ENCODE measurements around the gene HCN4. TPM values are rescaled to one million over a fixed set of nuclear protein-coding genes. Genes with fewer than 3 reads are reported as not detected.

The HCN4 gene
- total RNA-seq, 4 donors from 2014 or later = not detected

GRCh38 chr15:73324496-73325170, 44.1 kb downstream of the HCN4 start:
- DNase-seq (no peak), ATAC-seq (no peak)
- intact Hi-C loops (cut with DNase I; ENCODE audit: low total_unique reads) = no loop called here
- no peak overlapping the region for H3K27ac ChIP-seq
- no peak overlapping the region for H3K4me3 ChIP-seq
- H3K9me3 ChIP-seq = no peaks in the 10 kb centered on the region
- in situ Hi-C loops (cut with MboI; ENCODE audit: low sequenced_read_pairs in 4 of 4) = no loop called here
- H3K27me3 ChIP-seq = peaks cover 7 to 8% (median 8%) of the 10 kb centered on the region in 3 donors
- no peaks in the 10 kb centered on the region for H3K36me3 ChIP-seq
- no peak for TF ChIP-seq POLR2A (IDR thresholded peaks at IDR 0.05)
- no peak for TF ChIP-seq CTCF (IDR thresholded peaks at IDR 0.05 in 4 of 5, conservative IDR thresholded peaks at IDR 0.05 in 1 of 5)
- no peaks in the 10 kb centered on the region for H3K4me1 ChIP-seq

GRCh38 chr15:73323956-73324355, 44.8 kb downstream of the HCN4 start:
- no peaks in the 10 kb centered on the region for H3K9me3 ChIP-seq
- in situ Hi-C loops (cut with MboI; ENCODE audit: low sequenced_read_pairs in 4 of 4) (no loop called here), intact Hi-C loops (cut with DNase I; ENCODE audit: low total_unique reads) (no loop called here)
- no peaks in the 10 kb centered on the region for H3K36me3 ChIP-seq
- H3K4me1 ChIP-seq = no peaks in the 10 kb centered on the region
- H3K27me3 ChIP-seq = peaks cover 7 to 8% (median 8%) of the 10 kb centered on the region in 3 donors
- DNase-seq = peak in 1 of 2 donors; percentile 6
- no peak for ATAC-seq
- no peak overlapping the region for H3K27ac ChIP-seq
- no peak overlapping the region for H3K4me3 ChIP-seq
- no peak for TF ChIP-seq CTCF (IDR thresholded peaks at IDR 0.05 in 4 of 5, conservative IDR thresholded peaks at IDR 0.05 in 1 of 5)
- TF ChIP-seq POLR2A (IDR thresholded peaks at IDR 0.05) = no peak

GRCh38 chr15:73323374-73323955, 45.3 kb downstream of the HCN4 start:
- intact Hi-C loops (cut with DNase I; ENCODE audit: low total_unique reads) (no loop called here), in situ Hi-C loops (cut with MboI; ENCODE audit: low sequenced_read_pairs in 4 of 4) (no loop called here)
- H3K27me3 ChIP-seq = peaks cover 7 to 8% (median 8%) of the 10 kb centered on the region in 3 donors
- ATAC-seq (no peak), DNase-seq (peak in 1 of 2 donors; percentile 5)
- no peak overlapping the region for H3K27ac ChIP-seq
- no peaks in the 10 kb centered on the region for H3K36me3 ChIP-seq
- no peaks in the 10 kb centered on the region for H3K4me1 ChIP-seq
- TF ChIP-seq CTCF (IDR thresholded peaks at IDR 0.05 in 4 of 5, conservative IDR thresholded peaks at IDR 0.05 in 1 of 5) (no peak), POLR2A (IDR thresholded peaks at IDR 0.05) (no peak)
- no peak overlapping the region for H3K4me3 ChIP-seq
- no peaks in the 10 kb centered on the region for H3K9me3 ChIP-seq

- H3K36me3 ChIP-seq = no peaks in the 10 kb centered on the region
- H3K27ac ChIP-seq = no peak overlapping the region
- ATAC-seq = no peak
- H3K4me3 ChIP-seq = no peak overlapping the region
- peaks cover 7 to 8% (median 8%) of the 10 kb centered on the region in 3 donors for H3K27me3 ChIP-seq
- TF ChIP-seq CTCF (IDR thresholded peaks at IDR 0.05 in 4 of 5, conservative IDR thresholded peaks at IDR 0.05 in 1 of 5) = no peak
- TF ChIP-seq POLR2A (IDR thresholded peaks at IDR 0.05) = no peak
- H3K9me3 ChIP-seq = no peaks in the 10 kb centered on the region
- intact Hi-C loops (cut with DNase I; ENCODE audit: low total_unique reads) = no loop called here
- in situ Hi-C loops (cut with MboI; ENCODE audit: low sequenced_read_pairs in 4 of 4) = no loop called here
- DNase-seq = peak in 1 of 2 donors; percentile 2
- H3K4me1 ChIP-seq = no peaks in the 10 kb centered on the region
These were observed 45.9 kb downstream of the HCN4 start for GRCh38 chr15:73322665-73323373.
